Measurements from ENCODE around the gene THOC6. TPM values are rescaled to one million over a fixed set of nuclear protein-coding genes. Genes with fewer than 3 reads are reported as not detected.
A peak's percentile ranks its signal among the peaks of the same experiment; 100 is the strongest.

The THOC6 gene
- total RNA-seq, 2 experiments from 2014 or later, result 46.9 to 50.2 TPM

DNA sequence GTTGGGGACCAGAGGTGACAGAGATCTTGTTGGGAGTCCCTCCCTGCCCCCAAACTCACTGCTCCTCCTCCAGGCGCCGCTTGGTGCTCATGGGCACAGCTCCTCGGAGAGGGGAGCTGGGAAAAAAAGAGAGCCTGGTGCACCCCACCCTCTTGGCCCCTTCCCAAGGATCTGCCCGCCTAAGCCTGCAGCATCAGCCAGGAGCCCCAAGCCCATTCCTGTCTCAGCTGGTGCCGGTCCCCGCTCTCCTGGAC, 493 bp upstream of the THOC6 start:
- ChIA-PET POLR2A (interaction anchor here (0.7 to 1.2 kb wide), 3 partner anchors 47 to 75 kb away, joined by 3 read pairs; partner anchors contain the start of gene ZSCAN10), CTCF (interaction anchor here (1.0 to 3.8 kb wide), 5 partner anchors 9 to 40 kb away, joined by 3 to 39 read pairs (median 6); no protein-coding TSS in a partner anchor)
- intact Hi-C loops (cut with DNase I, micrococcal nuclease), result loop anchor here (5.0 kb wide), 8 partner anchors 34 to 1284 kb away; partner anchors contain the start of genes ADCY9 (in 1 of the 2), CEMP1 (in 1 of the 2), ELOB (in 1 of the 2) and RNPS1 (in 1 of the 2)
- peak overlapping the region; percentile 74 for H3K4me3 Mint-ChIP-seq
- ATAC-seq (no peak), DNase-seq (peak; percentile 66)
- H3K27me3 Mint-ChIP-seq, result peaks cover 4% of the 10 kb centered on the region
- H3K36me3 Mint-ChIP-seq (ENCODE audit: low read depth), result peaks cover 14% of the 10 kb centered on the region
- H3K4me1 Mint-ChIP-seq, result peaks cover 51% of the 10 kb centered on the region
- H3K27ac Mint-ChIP-seq, result peak overlapping the region; percentile 97
- no peaks in the 10 kb centered on the region for H3K9me3 Mint-ChIP-seq (ENCODE audit: low read depth)

GRCh38 chr16:3025032-3026002, 1.5 kb downstream of the THOC6 start:
- H3K4me3 Mint-ChIP-seq, result peak overlapping the region; percentile 74
- ATAC-seq (no peak), DNase-seq (no peak)
- H3K4me1 Mint-ChIP-seq, result peaks cover 56% of the 10 kb centered on the region
- intact Hi-C loops (cut with DNase I, micrococcal nuclease), result loop anchor here in 1 of 2 experiments (2.0 kb wide), 2 partner anchors 109 to 979 kb away; partner anchors contain the start of genes NTHL1, TSC2 and ZNF213
- H3K9me3 Mint-ChIP-seq (ENCODE audit: low read depth), result no peaks in the 10 kb centered on the region
- no peak overlapping the region for H3K27ac Mint-ChIP-seq
- ChIA-PET POLR2A (interaction anchor here (1.5 kb wide), 1 partner anchor 110 kb away, joined by 3 read pairs; the partner anchor contains the start of gene ZNF213), CTCF (interaction anchor here (0.7 to 5.7 kb wide), 7 partner anchors 10 to 104 kb away, joined by 3 to 30 read pairs (median 5); no protein-coding TSS in a partner anchor)
- peaks cover 14% of the 10 kb centered on the region for H3K36me3 Mint-ChIP-seq (ENCODE audit: low read depth)
- peaks cover 13% of the 10 kb centered on the region for H3K27me3 Mint-ChIP-seq

DNA sequence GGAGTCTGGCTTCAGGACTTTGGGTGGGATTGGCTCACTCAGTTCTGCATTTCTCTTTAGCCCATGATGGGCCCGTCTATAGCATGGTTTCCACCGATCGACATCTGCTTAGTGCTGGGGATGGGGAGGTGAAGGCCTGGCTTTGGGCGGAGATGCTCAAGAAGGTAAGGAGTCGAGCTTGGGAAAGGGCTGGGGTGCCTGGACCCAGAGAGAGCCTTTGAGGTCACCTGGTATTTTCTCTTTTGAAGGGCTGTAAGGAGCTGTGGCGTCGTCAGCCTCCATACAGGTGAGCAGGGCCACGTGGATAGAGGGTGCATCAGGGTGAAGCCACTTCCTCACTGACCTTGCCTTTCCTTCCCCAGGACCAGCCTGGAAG, 2.2 kb downstream of the THOC6 start:
- no peaks in the 10 kb centered on the region for H3K9me3 Mint-ChIP-seq (ENCODE audit: low read depth)
- DNase-seq, result no peak
- H3K4me3 Mint-ChIP-seq, result no peak overlapping the region
- peaks cover 14% of the 10 kb centered on the region for H3K36me3 Mint-ChIP-seq (ENCODE audit: low read depth)
- peaks cover 52% of the 10 kb centered on the region for H3K4me1 Mint-ChIP-seq
- CTCF ChIA-PET, result interaction anchor here (1.1 to 5.7 kb wide), 6 partner anchors 13 to 106 kb away, joined by 3 to 30 read pairs (median 5); no protein-coding TSS in a partner anchor
- H3K27ac Mint-ChIP-seq, result no peak overlapping the region
- POLR2A ChIA-PET, result no interaction called here
- peaks cover 15% of the 10 kb centered on the region for H3K27me3 Mint-ChIP-seq
- intact Hi-C loops (cut with DNase I, micrococcal nuclease), result no loop called here
- no peak for ATAC-seq

DNA sequence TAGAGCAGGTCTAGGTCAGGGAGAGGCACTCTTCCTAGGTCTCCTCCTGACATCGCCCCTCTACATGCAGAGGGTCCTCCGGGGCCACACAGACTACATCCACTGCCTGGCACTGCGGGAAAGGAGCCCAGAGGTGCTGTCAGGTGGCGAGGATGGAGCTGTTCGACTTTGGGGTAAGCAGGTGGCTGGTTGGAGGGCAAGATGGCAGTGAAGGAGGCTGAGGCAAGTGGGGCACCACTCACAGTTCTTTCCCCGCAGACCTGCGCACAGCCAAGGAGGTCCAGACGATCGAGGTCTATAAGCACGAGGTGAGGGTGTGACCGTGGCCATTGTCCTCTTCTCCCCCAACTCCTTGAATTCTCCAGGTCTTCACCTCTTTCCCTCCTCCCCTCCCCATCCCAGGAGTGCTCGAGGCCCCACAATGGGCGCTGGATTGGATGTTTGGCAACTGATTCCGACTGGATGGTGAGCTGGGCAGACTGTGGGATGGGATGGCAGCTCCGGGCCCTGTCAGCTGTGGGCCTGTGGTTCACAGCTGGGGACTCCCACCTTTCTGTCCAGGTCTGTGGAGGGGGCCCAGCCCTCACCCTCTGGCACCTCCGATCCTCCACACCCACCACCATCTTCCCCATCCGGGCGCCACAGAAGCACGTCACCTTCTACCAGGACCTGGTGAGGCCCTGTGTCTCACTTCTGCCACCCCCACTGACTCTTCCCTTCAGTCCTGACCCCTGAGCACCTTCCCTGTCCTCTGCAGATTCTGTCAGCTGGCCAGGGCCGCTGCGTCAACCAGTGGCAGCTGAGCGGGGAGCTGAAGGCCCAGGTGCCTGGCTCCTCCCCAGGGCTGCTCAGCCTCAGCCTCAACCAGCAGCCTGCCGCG, 3.0 kb downstream of the THOC6 start:
- no peak for DNase-seq
- H3K9me3 Mint-ChIP-seq (ENCODE audit: low read depth), result no peaks in the 10 kb centered on the region
- peaks cover 45% of the 10 kb centered on the region for H3K4me1 Mint-ChIP-seq
- POLR2A ChIA-PET, result no interaction called here
- intact Hi-C loops (cut with DNase I, micrococcal nuclease), result no loop called here
- CTCF ChIA-PET, result interaction anchor here (0.6 to 9.6 kb wide), 15 partner anchors 15 to 156 kb away, joined by 3 to 130 read pairs (median 6); partner anchors contain the start of gene IL32
- H3K36me3 Mint-ChIP-seq (ENCODE audit: low read depth), result peaks cover 14% of the 10 kb centered on the region
- ATAC-seq, result no peak
- H3K27me3 Mint-ChIP-seq, result peaks cover 17% of the 10 kb centered on the region
- no peak overlapping the region for H3K4me3 Mint-ChIP-seq
- no peak overlapping the region for H3K27ac Mint-ChIP-seq

DNA sequence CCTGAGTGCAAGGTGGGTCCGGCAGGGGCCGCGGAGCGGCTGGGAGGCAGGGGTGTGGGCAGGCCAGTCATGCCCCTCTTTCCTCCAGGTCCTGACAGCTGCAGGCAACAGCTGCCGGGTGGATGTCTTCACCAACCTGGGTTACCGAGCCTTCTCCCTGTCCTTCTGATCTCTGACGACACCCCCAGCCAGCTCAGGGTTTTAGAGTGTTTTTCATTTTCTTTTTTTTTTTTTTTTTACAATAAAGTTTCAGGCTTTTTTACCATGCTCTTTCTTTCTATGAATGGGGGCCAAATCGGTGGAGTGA, 3.6 kb downstream of the THOC6 start:
- no peak overlapping the region for H3K4me3 Mint-ChIP-seq
- peaks cover 39% of the 10 kb centered on the region for H3K4me1 Mint-ChIP-seq
- ATAC-seq (no peak), DNase-seq (no peak)
- H3K9me3 Mint-ChIP-seq (ENCODE audit: low read depth), result no peaks in the 10 kb centered on the region
- ChIA-PET POLR2A (no interaction called here), CTCF (interaction anchor here (0.6 to 9.6 kb wide), 18 partner anchors 8 to 157 kb away, joined by 3 to 130 read pairs (median 6); partner anchors contain the start of genes IL32, KREMEN2, TNFRSF12A and ZNF213)
- peaks cover 14% of the 10 kb centered on the region for H3K36me3 Mint-ChIP-seq (ENCODE audit: low read depth)
- no peak overlapping the region for H3K27ac Mint-ChIP-seq
- peaks cover 19% of the 10 kb centered on the region for H3K27me3 Mint-ChIP-seq
- intact Hi-C loops (cut with DNase I, micrococcal nuclease), result no loop called here

DNA sequence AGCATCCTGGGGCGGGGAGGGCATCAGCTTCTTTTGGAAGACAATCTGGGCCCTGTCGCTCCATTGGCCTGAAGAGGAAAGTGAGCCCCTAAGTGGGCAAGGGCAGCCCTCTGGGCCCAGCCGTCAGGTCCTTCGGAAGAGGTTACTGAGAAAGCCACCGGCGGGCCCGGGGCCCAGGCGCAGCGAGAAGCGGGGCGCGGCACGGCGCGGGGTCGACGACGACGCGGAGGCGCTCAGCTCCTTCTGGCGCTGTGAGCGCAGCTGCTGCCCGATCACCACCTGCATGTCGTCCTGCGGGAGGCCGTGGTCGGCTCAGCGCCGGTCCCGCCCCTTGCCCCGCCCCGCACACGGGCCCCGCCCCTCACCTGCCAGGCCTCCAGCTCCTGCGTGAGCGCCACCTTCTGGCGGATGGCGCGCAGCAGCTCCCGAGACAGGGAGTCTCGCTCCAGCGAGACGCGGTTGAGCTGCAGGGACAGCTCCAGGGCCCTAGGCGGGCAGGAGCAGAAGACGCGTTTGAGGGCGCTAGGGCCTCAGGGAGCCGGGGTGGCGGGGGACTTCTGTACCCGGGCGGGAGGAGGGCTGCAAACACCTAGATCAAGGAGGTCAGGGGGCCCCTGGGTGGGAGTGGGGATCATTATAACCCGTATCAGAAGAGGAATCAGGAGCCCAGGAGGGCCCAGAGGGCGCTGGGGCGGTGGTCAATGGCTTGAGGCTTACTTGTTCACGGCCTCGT, 4.3 kb downstream of the THOC6 start:
- ATAC-seq, result peak; percentile 45

GRCh38 chr16:3028716-3029319, 5.0 kb downstream of the THOC6 start:
- H3K4me3 Mint-ChIP-seq, result peak overlapping the region; percentile 67
- no peak for ATAC-seq
- H3K36me3 Mint-ChIP-seq (ENCODE audit: low read depth), result peaks cover 14% of the 10 kb centered on the region
- intact Hi-C loops (cut with DNase I, micrococcal nuclease), result loop anchor here (1.0 to 2.0 kb wide), 5 partner anchors 26 to 277 kb away; partner anchors contain the start of genes PAQR4 (in 1 of the 2) and SRRM2 (in 1 of the 2)
- peak overlapping the region; percentile 29 for H3K27ac Mint-ChIP-seq
- DNase-seq, result peak; percentile 32
- peaks cover 26% of the 10 kb centered on the region for H3K4me1 Mint-ChIP-seq
- H3K27me3 Mint-ChIP-seq, result peaks cover 33% of the 10 kb centered on the region
- POLR2A ChIA-PET, result interaction anchor here (0.9 to 1.2 kb wide), 4 partner anchors 9 to 36 kb away, joined by 3 to 4 read pairs (median 3); partner anchors contain the start of genes IL32 and TNFRSF12A
- CTCF ChIA-PET, result interaction anchor here (0.6 to 9.6 kb wide), 31 partner anchors 9 to 168 kb away, joined by 3 to 130 read pairs (median 5); partner anchors contain the start of genes CLDN6, IL32, KREMEN2 and MMP25
- H3K9me3 Mint-ChIP-seq (ENCODE audit: low read depth), result no peaks in the 10 kb centered on the region

More for the DNA sequence above, 4.3 kb downstream of the THOC6 start:
- peak; percentile 95 for DNase-seq
- POLR2A ChIA-PET, result interaction anchor here (0.9 to 1.2 kb wide), 3 partner anchors 24 to 37 kb away, joined by 3 to 4 read pairs (median 3); partner anchors contain the start of gene IL32
- CTCF ChIA-PET, result interaction anchor here (0.6 to 9.6 kb wide), 29 partner anchors 8 to 198 kb away, joined by 3 to 130 read pairs (median 5); partner anchors contain the start of genes CLDN6, IL32, KREMEN2 and TNFRSF12A
- Mint-ChIP-seq H3K4me3 (no peak overlapping the region), H3K4me1 (peaks cover 32% of the 10 kb centered on the region), H3K27me3 (peaks cover 26% of the 10 kb centered on the region), H3K27ac (no peak overlapping the region), H3K36me3 (ENCODE audit: low read depth) (peaks cover 14% of the 10 kb centered on the region), H3K9me3 (ENCODE audit: low read depth) (no peaks in the 10 kb centered on the region)
- intact Hi-C loops (cut with DNase I, micrococcal nuclease), result loop anchor here (1.0 to 2.0 kb wide), 4 partner anchors 25 to 276 kb away; partner anchors contain the start of genes PAQR4 (in 1 of the 2) and SRRM2 (in 1 of the 2)

GRCh38 chr16:3029491-3030221, 5.8 kb downstream of the THOC6 start:
- ChIA-PET CTCF (interaction anchor here (0.7 to 9.6 kb wide), 17 partner anchors 9 to 153 kb away, joined by 3 to 130 read pairs (median 5); partner anchors contain the start of genes IL32, MMP25 and TNFRSF12A), POLR2A (interaction anchor here (1.2 to 1.6 kb wide), 2 partner anchors 10 to 22 kb away, joined by 3 read pairs; partner anchors contain the start of gene TNFRSF12A)
- no peaks in the 10 kb centered on the region for H3K9me3 Mint-ChIP-seq (ENCODE audit: low read depth)
- H3K4me1 Mint-ChIP-seq, result peaks cover 23% of the 10 kb centered on the region
- peak; percentile 69 for ATAC-seq
- H3K27me3 Mint-ChIP-seq, result peaks cover 37% of the 10 kb centered on the region
- DNase-seq, result peak; percentile 85
- peak overlapping the region; percentile 67 for H3K4me3 Mint-ChIP-seq
- H3K27ac Mint-ChIP-seq, result peak overlapping the region; percentile 65
- intact Hi-C loops (cut with DNase I, micrococcal nuclease), result loop anchor here in 1 of 2 experiments (1.0 to 2.0 kb wide), 2 partner anchors 61 to 71 kb away; partner anchors contain the start of gene PAQR4
- H3K36me3 Mint-ChIP-seq (ENCODE audit: low read depth), result peaks cover 12% of the 10 kb centered on the region
